Cardiac muscle cell (in vitro differentiated cells and primary cell): ENCODE measurements around the gene ADGRA1. TPM values are rescaled to one million over a fixed set of nuclear protein-coding genes. Genes with fewer than 3 reads are reported as not detected.
A peak's percentile ranks its signal among the peaks of the same experiment; 100 is the strongest.
"Not testable (repeated sequence)": the region's sequence is repeated elsewhere in the genome, so short reads cannot be mapped to it uniquely, and the experiment has no call there.

ENCODE experiments used
- DNase-seq, 2 donors: peaks; one replicate each; pipeline versions ENCODE4 v3.0.0 to v3.0.0-alpha.2; 2010 to 2017; ENCODE audit warnings: low read depth in 1 of 2, low spot score in 1 of 2
- H3K27ac ChIP-seq: fragments of 200-600 bp; sonication (generic); 2 replicates; pipeline ENCODE4 v1.5.1; 2016
- H3K27me3 ChIP-seq: fragments of 200-600 bp; sonication (generic); 2 replicates; pipeline ENCODE4 v1.6.0; 2016; ENCODE audit warnings: control low read depth
- H3K36me3 ChIP-seq: fragments of 200-600 bp; sonication (generic); 2 replicates; pipeline ENCODE4 v1.5.1; 2016; ENCODE audit warnings: control low read depth
- H3K4me1 ChIP-seq: fragments of 200-600 bp; sonication (generic); 2 replicates; pipeline ENCODE4 v1.8.1; 2017; ENCODE audit warnings: low read depth, mild to moderate bottlenecking, mixed run types
- H3K4me3 ChIP-seq: fragments of 200-600 bp; sonication (generic); 2 replicates; pipeline ENCODE4 v1.5.1; 2016; ENCODE audit warnings: mild to moderate bottlenecking
- H3K9me3 ChIP-seq: fragments of 200-600 bp; sonication (generic); 2 replicates; pipeline ENCODE4 v1.5.1; 2017; ENCODE audit warnings: low read depth, mild to moderate bottlenecking, control low read depth
- polyA plus RNA-seq: library from polyadenylated mRNA; unstranded; fragments of >200 nt; fragmentation: Nextera tagmentation; extraction: Ambion mirVana; gene quantifications from 2 replicates; pipeline ENCODE4 v1.2.1, GENCODE V29; 2016
- total RNA-seq: library from RNA; depleted of rRNA; stranded (reverse); fragments of >200 nt; gene quantifications from 2 replicates; pipeline ENCODE4 v1.2.3, GENCODE V29; 2016
- TF ChIP-seq, protein P1 (sequence below): IDR thresholded peaks from 2 replicates; pipeline ENCODE4 v1.5.1; 2012; ENCODE audit warnings: low read depth, mild to moderate bottlenecking, low read length

ADGRA1 gene
- total and polyA plus RNA-seq, 2 experiments from 2014 or later: 0.24 to 0.67 TPM

DNA sequence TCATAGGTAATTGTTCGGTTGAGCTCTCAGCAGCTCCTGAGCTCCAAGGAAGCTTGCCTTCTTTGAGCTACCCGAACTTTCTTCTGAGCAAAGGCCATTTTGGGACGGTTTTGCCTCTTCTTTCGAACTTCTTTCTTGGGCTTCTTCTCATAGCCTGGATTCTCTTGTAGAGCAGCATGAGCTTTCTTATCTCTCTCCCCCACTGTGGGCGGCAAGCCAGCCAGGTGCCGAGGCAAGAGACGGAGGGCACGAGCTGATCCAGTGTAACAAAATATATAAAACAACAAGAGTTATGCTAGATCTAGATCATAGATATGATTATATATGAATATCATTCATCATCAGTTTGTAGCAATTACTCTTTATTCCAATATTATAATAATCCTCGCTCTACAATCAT is 55.8 kb downstream of the ADGRA1 start:
- H3K27ac ChIP-seq: peak overlapping the region; percentile 12
- no peak overlapping the region for H3K4me3 ChIP-seq
- H3K4me1 ChIP-seq: peaks cover 29% of the 10 kb centered on the region

DNA sequence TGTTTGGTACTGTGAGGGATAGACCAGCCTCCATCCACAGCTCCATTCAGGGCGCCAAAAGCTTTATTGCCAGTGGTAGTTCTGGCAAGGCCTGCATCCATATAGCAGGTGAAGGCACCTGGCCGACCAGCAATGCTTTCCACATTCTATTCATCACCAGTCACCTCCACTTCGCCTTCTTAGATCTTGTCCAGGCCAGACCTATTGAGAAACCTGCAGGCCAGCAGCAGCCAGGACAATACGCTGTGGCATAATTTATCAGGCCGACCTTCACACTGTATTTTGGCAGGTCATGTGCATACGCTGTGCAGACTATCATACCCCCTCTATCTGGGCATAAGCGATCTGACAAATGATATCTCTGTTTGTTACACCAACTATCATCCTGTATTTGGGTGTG is 57.0 kb downstream of the ADGRA1 start:
- Histone ChIP-seq H3K27ac (no peak overlapping the region), H3K9me3 (no peaks in the 10 kb centered on the region), H3K36me3 (no peaks in the 10 kb centered on the region), H3K27me3 (no peaks in the 10 kb centered on the region), H3K4me3 (no peak overlapping the region), H3K4me1 (peaks cover 26% of the 10 kb centered on the region)
- DNase-seq: no peak
- TF ChIP-seq, protein P1, sequence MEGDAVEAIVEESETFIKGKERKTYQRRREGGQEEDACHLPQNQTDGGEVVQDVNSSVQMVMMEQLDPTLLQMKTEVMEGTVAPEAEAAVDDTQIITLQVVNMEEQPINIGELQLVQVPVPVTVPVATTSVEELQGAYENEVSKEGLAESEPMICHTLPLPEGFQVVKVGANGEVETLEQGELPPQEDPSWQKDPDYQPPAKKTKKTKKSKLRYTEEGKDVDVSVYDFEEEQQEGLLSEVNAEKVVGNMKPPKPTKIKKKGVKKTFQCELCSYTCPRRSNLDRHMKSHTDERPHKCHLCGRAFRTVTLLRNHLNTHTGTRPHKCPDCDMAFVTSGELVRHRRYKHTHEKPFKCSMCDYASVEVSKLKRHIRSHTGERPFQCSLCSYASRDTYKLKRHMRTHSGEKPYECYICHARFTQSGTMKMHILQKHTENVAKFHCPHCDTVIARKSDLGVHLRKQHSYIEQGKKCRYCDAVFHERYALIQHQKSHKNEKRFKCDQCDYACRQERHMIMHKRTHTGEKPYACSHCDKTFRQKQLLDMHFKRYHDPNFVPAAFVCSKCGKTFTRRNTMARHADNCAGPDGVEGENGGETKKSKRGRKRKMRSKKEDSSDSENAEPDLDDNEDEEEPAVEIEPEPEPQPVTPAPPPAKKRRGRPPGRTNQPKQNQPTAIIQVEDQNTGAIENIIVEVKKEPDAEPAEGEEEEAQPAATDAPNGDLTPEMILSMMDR: no peak

More for the DNA sequence above, 55.8 kb downstream of the ADGRA1 start:
- Histone ChIP-seq H3K36me3 (no peaks in the 10 kb centered on the region), H3K9me3 (no peaks in the 10 kb centered on the region), H3K27me3 (no peaks in the 10 kb centered on the region)
- no peak for DNase-seq
- TF ChIP-seq, protein P1: no peak

DNA sequence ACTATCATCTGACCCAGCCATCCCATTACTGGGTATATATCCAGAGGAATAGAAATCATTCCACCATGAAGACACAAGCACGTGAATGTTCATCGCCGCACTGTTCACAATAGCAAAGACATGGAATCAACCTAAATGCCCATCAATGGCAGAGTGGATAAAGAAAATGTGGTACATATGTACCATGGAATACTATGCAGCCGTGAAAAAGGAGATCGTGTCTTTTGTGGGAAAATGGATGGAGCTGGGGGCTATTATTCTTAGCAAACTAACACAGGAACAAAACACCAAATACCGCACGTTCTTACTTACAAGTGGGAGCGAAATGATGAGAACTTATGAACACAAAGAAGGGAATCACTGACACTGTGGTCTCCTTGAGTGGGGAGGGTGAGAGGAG is 62.5 kb downstream of the ADGRA1 start:
- H3K36me3 ChIP-seq: no peaks in the 10 kb centered on the region
- H3K4me3 ChIP-seq: no peak overlapping the region
- no peak overlapping the region for H3K27ac ChIP-seq
- TF ChIP-seq, protein P1: no peak
- H3K4me1 ChIP-seq: peaks cover 11% of the 10 kb centered on the region
- no peaks in the 10 kb centered on the region for H3K27me3 ChIP-seq
- DNase-seq: no peak
- H3K9me3 ChIP-seq: no peaks in the 10 kb centered on the region

DNA sequence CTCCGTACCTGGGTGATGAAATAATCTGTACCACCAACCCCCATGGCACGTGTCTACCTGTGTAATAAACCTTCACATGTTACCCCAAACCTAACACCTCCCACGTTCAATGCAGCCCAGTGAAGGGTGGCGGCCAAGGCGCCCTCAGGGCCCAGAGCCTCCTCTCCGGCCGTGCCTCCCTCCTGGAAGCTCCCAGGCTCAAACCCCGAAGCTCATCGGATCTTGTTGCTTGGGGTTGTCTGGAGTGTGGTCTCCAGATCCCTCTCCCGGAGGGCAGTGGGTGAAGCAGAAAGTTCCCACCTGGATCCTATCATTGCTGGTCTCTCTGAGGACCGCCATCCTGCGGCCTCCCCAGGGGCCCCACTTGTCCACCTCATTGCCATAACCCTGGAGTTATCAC is 62.9 kb downstream of the ADGRA1 start:
- Histone ChIP-seq H3K4me1 (peaks cover 8% of the 10 kb centered on the region), H3K9me3 (no peaks in the 10 kb centered on the region), H3K36me3 (no peaks in the 10 kb centered on the region), H3K27me3 (no peaks in the 10 kb centered on the region), H3K27ac (no peak overlapping the region), H3K4me3 (no peak overlapping the region)
- DNase-seq: no peak
- TF ChIP-seq, protein P1: no peak

DNA sequence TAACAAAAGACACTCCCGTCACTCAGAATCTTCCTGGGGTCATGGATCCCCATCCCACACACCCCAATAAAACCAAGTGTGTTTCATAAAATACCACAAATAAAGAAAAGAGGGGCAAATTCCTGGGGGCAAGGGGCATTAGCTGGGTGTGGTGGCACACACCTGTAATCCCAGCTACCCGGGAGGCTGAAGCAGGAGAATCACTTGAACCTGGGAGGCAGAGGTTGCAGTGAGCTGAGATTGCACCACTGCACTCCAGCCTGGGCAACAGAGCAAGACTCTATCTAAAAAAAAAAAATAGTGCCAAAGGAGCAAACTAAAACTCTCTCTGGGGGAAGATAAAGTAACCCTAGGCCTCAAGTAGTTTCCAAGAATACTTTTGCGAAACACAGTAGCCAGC is 63.3 kb downstream of the ADGRA1 start:
- H3K9me3 ChIP-seq, H3K36me3 ChIP-seq, H3K4me3 ChIP-seq, DNase-seq, H3K4me1 ChIP-seq, H3K27ac ChIP-seq, H3K27me3 ChIP-seq: not testable (repeated sequence)

DNA sequence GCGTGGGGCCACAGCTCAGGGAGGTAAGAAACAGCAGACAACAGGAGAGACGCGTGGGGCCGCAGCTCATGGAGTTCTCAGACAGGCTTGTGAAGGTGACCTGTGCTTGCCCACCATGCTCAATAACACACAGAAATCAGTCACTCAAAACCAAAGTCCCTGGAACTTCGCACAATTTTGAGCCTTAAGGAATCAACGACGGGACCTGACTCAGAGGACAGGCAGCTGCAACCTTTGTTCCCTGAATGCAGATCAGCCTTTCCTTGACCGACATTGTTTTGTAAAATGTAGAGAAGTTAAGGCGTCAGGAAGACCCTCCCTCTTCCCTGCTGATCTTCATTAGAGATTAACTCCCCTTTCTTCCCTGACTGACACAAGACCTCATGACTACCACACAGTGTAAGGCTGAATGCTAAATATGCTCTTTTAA is 63.8 kb downstream of the ADGRA1 start:
- Histone ChIP-seq H3K4me1 (peaks cover 8% of the 10 kb centered on the region), H3K9me3 (no peaks in the 10 kb centered on the region), H3K4me3 (no peak overlapping the region), H3K27ac (no peak overlapping the region), H3K27me3 (no peaks in the 10 kb centered on the region), H3K36me3 (no peaks in the 10 kb centered on the region)
- no peak for DNase-seq
- TF ChIP-seq, protein P1: no peak
